Mesothelial cell of epicardium (in vitro differentiated cells): ENCODE measurements around the gene GRIK2. TPM values are rescaled to one million over a fixed set of nuclear protein-coding genes. Genes with fewer than 3 reads are reported as not detected.

Experiments
- DNase-seq, 2 experiments: peaks; one replicate each; pipeline ENCODE4 v3.0.0; 2021; ENCODE audit warnings: low spot score in 2 of 2; ENCODE audit not compliant: unreplicated experiment in 2 of 2
- H3K27ac Mint-ChIP-seq: 2 replicates; pipeline ENCODE4 v1.8.0; 2021; ENCODE audit warnings: mixed read lengths
- H3K27me3 Mint-ChIP-seq: 2 replicates; pipeline ENCODE4 v1.8.0; 2021; ENCODE audit warnings: low read depth, mixed read lengths
- H3K36me3 Mint-ChIP-seq: 2 replicates; pipeline ENCODE4 v1.8.0; 2021; ENCODE audit warnings: mixed read lengths
- H3K4me1 Mint-ChIP-seq: 2 replicates; pipeline ENCODE4 v1.8.0; 2021; ENCODE audit warnings: mixed read lengths
- H3K4me3 Mint-ChIP-seq: 2 replicates; pipeline ENCODE4 v1.8.0; 2021; ENCODE audit warnings: mild to moderate bottlenecking, moderate library complexity, mixed read lengths
- H3K9me3 Mint-ChIP-seq: 2 replicates; pipeline ENCODE4 v1.8.0; 2021; ENCODE audit warnings: mixed read lengths
- CTCF ChIP-seq: fragments of 200-600 bp; sonication (generic); IDR thresholded peaks from one replicate; pipeline ENCODE4 v1.5.0; 2021; ENCODE audit warnings: antibody characterized with exemption; ENCODE audit not compliant: unreplicated experiment
- total RNA-seq: library from RNA; stranded (reverse); gene quantifications from 3 replicates; pipeline ENCODE4 v1.2.1, GENCODE V29; 2021

Gene GRIK2
- total RNA-seq, 1 donor from 2014 or later: 3.2 TPM

DNA sequence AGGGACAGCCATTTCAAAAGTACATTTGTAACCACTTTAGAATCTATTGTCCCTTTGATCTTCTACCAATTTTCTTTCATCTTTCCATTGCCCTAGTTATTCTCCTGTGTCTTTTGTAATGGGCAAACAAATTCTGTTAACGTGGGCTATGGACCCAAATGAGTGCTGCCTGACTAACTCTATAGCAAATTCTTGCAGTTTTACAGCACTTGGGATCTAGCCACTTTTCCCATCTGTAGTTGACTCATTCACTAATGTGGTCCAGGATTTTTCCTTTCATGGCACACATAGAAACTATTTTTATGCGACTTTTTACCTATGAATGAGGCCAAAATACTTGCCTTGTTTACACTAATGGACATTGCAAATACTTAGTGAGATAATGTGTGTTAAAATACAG lies 52.0 kb downstream of the GRIK2 start:
- no peak for TF ChIP-seq CTCF
- H3K9me3 Mint-ChIP-seq: no peaks in the 10 kb centered on the region
- H3K27ac Mint-ChIP-seq: no peak overlapping the region

GRCh38 chr6:101450901-101451300 lies 57.4 kb downstream of the GRIK2 start:
- H3K27me3 Mint-ChIP-seq: peaks cover 1% of the 10 kb centered on the region

More for the DNA sequence above, 52.0 kb downstream of the GRIK2 start:
- peaks cover 2% of the 10 kb centered on the region for H3K27me3 Mint-ChIP-seq
- H3K36me3 Mint-ChIP-seq: no peaks in the 10 kb centered on the region
- H3K4me1 Mint-ChIP-seq: peaks cover 6% of the 10 kb centered on the region
- DNase-seq: no peak
- H3K4me3 Mint-ChIP-seq: no peak overlapping the region

DNA sequence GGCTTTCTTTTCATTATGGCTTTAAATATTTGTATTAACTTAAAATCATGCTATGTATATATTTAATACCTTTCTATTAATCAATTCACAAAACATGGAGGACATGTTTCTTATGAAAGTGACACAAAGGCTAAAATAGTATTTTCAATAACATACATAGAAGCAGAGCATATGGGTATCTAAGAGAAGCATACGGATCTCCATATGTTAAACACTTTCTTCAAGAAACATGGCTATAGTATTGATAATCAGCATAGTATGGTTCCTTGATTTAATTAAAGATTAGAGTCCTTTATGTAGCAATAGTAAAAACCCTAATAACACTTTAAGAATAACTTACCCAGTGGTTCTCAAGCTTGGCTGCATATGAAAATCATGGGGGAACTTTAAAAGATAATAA lies 58.5 kb downstream of the GRIK2 start:
- Mint-ChIP-seq H3K4me3 (no peak overlapping the region), H3K27me3 (peaks cover 1% of the 10 kb centered on the region), H3K4me1 (peaks cover 17% of the 10 kb centered on the region), H3K9me3 (no peaks in the 10 kb centered on the region), H3K27ac (no peak overlapping the region), H3K36me3 (no peaks in the 10 kb centered on the region)
- TF ChIP-seq CTCF: no peak
- no peak for DNase-seq

More at GRCh38 chr6:101450901-101451300, 57.4 kb downstream of the GRIK2 start:
- Mint-ChIP-seq H3K4me1 (peaks cover 17% of the 10 kb centered on the region), H3K9me3 (no peaks in the 10 kb centered on the region), H3K36me3 (no peaks in the 10 kb centered on the region), H3K4me3 (no peak overlapping the region), H3K27ac (no peak overlapping the region)
- TF ChIP-seq CTCF: no peak
- no peak for DNase-seq

- peaks cover 1% of the 10 kb centered on the region for H3K27me3 Mint-ChIP-seq
- no peak overlapping the region for H3K27ac Mint-ChIP-seq
- no peaks in the 10 kb centered on the region for H3K9me3 Mint-ChIP-seq
- H3K36me3 Mint-ChIP-seq: no peaks in the 10 kb centered on the region
- peaks cover 17% of the 10 kb centered on the region for H3K4me1 Mint-ChIP-seq
- DNase-seq: no peak
- TF ChIP-seq CTCF: no peak
- no peak overlapping the region for H3K4me3 Mint-ChIP-seq
These were observed 59.7 kb downstream of the GRIK2 start for GRCh38 chr6:101453221-101453620.

DNA sequence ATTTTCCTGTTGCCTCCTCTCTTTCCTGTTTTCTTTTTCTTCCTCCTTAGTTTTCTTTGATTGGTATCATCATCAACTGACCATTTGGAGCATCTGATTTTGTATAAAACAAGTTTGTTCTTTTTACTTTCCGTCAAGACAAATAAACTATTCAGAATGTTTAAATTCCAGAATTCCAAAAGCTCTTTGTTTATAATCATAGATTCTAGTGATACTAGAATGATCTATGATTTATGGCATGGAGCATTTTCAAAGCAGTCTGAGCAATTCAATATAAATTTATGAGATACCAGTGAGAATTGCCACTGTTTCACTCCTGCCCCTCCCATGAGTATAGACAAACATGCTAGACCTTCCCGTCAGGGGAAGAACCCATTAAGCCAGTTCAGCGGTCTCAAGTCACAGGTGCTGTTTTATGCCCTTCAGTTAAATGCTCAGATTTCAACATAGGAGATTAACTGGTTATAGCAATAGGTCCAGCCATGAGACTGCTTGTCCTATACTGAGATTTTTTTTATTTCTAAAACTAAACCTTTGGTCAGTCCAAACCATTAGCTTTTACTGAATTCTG lies 60.7 kb downstream of the GRIK2 start:
- no peak for TF ChIP-seq CTCF
- no peaks in the 10 kb centered on the region for H3K36me3 Mint-ChIP-seq
- H3K4me3 Mint-ChIP-seq: no peak overlapping the region
- DNase-seq: no peak
- H3K9me3 Mint-ChIP-seq: no peaks in the 10 kb centered on the region
- peaks cover 17% of the 10 kb centered on the region for H3K4me1 Mint-ChIP-seq
- no peak overlapping the region for H3K27ac Mint-ChIP-seq
- H3K27me3 Mint-ChIP-seq: peaks cover 1% of the 10 kb centered on the region

GRCh38 chr6:101458336-101458735 lies 64.8 kb downstream of the GRIK2 start:
- Mint-ChIP-seq H3K36me3 (no peaks in the 10 kb centered on the region), H3K27me3 (no peaks in the 10 kb centered on the region), H3K4me3 (no peak overlapping the region), H3K4me1 (peaks cover 8% of the 10 kb centered on the region), H3K27ac (no peak overlapping the region), H3K9me3 (no peaks in the 10 kb centered on the region)
- DNase-seq: no peak
- TF ChIP-seq CTCF: no peak
